ENCODE data around the gene RSPH6A.
A peak's percentile ranks its signal among the peaks of the same experiment; 100 is the strongest.
"Not testable (repeated sequence)": the region's sequence is repeated elsewhere in the genome, so short reads cannot be mapped to it uniquely, and the experiment has no call there.

The RSPH6A gene

GRCh38 chr19:45767410-45767880 lies 47.7 kb downstream of the RSPH6A start:
- peak in 13 of 51 donors; percentile 10 to 53 (median 19) for DNase-seq

DNA sequence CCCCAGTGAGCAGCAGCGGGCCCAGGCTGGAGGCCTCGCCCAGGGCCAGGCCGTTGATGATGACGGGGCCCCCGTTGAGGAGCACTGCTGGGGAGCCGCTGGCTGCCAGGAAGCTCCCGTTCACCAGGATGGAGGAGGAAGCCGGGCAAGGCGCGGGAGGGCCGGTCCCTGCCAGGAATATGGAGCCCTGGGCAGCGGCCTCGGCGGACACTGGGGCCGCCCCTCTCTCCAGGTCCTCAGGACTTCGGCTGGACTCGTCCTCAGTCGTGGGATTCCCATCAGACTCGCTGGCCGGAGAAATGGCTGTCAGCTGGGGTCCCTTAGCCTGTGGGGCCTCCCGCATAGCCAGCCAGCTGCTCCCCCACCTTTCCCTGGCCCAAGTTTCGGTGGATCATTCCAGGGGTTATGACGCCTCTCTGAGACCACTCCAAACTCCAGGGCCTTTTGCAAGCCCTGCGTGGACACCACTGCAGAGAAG lies 48.2 kb downstream of the RSPH6A start:
- peak in 1 of 51 donors; percentile 51 for DNase-seq

- no peak for DNase-seq
Observed at GRCh38 chr19:45766296-45766868, 48.7 kb downstream of the RSPH6A start.

- no peak for DNase-seq
Observed at GRCh38 chr19:45765702-45766295, 49.3 kb downstream of the RSPH6A start.

DNA sequence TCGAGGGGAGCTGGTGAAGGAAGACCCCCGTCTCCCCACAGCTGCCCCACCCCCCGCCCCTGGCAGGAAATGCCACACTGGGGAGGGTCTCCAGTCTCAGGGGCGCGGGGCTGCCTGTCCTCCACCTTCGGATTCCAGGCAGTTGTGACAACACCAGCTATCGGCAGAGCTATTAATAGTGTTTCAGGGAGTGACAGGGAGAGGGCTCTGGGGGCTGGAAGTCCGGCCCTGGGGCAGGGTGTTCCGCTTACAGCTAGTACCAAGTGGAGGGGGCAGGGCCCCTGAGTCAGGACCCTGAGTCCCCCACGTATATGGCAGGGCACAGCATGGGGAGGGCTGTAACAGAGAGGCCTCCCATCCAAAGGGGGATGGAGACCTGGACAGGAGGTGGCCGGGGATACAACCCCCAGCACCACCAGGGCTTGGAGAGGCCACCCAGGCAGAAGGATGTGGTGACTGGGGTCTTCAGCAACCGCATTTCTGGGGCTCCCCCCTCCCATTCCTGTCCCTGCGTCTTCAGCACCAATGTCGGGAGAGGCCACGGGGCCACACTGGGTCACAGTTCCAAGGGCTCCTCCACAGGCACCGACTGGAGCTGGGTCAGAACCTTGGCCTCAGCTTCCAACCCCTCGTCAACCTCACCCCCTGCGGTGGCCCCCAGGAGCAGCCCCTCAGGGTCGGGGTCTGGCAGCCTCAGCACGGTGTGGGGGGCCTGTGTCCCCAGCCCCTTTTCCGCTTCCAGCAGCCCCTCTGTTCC lies 50.0 kb downstream of the RSPH6A start:
- DNase-seq, result no peak

DNA sequence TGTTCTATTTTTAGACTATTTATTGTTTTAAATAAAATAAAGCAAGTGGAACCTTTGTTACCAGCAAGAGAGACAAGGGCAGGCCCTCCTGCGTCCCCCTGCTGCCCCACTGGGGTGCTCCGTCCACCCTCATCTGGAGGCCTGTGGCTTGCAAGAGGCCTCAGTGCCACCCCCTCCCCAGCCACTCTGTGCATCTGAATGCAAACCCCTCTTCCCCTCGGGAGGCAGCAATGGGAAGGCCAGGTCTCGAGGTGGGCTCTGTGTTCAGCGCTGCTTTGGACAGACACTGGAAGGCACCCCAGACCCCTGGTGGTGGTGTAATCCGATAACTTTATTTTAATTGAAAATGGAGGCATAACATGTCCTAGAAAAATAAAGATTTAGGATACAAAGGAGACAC lies 50.6 kb downstream of the RSPH6A start:
- DNase-seq, result no peak

DNA sequence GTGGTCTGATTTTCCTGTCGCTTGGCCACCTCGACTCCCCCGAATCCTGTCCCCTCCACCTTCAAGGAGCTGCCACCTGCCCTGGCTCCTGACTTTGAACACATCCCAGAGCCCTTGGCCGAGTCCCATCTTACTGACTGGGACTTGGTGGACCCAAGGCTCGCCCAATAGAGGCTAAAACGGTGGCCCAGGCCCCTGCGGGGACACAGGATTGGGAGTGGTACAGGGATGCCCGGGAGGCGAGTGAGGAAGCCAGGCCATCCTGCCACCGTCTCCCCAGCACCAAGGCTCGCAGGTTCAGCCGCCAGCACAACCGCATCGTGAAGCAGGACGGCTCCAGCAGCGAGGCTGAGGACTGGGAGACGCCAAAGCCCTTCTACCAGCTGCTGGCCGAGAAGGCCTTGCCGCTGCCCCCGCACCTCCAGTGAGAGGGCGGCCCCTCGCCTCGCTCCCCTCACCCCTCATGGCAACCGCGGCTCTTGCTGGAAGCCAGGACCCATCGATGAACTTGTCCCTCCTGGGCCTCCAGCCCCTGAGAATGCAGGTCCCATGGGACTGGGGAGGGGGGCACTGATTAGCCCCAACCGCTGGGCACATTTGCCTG lies 51.3 kb downstream of the RSPH6A start:
- DNase-seq, result no peak

GRCh38 chr19:45762870-45763631 lies 52.1 kb downstream of the RSPH6A start:
- no peak for DNase-seq

- no peak for DNase-seq
Observed at GRCh38 chr19:45761714-45762113, 53.4 kb downstream of the RSPH6A start.

DNA sequence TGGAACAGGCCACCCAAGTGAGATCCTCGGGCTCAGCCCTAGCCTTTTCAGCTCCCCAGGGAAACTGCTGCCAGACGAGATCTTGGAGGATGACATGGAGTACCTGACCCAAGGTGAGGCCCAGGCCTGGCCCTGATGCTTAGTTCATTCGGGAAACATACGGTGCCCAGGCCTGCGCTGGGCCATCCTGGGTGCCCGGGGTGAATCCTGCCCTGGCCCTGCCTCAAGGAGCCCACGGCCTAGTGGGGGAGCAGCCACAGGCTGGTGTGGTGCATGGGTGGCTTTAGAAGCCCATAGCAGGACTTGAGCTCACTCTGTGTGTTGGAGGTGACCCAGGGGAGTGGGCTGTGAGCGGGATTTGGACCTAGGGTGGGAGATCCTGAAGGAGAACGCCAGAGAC lies 56.2 kb downstream of the RSPH6A start:
- DNase-seq, result no peak

GRCh38 chr19:45757695-45758094 lies 57.4 kb downstream of the RSPH6A start:
- no peak for DNase-seq

DNA sequence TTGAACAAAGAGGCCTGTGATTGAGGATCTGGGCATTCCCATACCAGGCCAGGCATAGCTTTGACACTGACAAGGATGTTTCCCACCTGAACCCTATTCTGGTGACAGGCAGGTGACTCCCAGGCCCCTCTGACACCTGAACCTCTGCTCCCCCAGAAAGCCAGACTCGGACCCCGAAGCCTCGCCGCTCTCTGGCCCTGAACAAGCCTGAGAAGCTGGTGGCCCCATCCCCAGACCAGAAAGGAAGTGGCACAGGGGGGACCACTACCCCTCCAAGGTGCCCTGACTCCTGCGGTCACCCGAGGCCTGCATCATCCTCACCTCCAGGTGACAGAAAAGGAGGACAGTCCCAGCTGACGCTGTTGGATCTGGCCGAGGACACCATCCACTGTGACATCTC lies 60.8 kb downstream of the RSPH6A start:
- DNase-seq, result no peak

- DNase-seq, result no peak
Observed at GRCh38 chr19:45753548-45753947, 61.6 kb downstream of the RSPH6A start.

DNA sequence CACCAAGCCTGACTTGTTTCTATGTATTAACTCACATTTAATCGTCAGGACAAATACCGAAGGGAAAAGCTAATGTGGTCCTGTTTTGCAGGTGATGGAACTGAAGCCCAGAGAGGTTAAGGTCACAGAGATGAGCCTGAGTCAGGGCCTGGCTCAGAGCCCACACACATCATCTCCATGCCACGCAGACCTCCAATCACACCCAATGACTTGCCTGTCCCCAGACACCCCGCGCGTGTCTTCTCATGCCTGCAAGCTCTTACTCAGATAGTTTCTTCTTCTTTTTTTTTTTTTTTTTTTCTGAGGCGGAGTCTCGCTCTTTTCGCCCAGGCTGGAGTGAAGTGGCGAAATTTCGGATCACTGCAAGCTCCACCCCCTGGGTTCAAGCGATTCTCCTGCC lies 62.5 kb downstream of the RSPH6A start:
- no peak for DNase-seq

DNA sequence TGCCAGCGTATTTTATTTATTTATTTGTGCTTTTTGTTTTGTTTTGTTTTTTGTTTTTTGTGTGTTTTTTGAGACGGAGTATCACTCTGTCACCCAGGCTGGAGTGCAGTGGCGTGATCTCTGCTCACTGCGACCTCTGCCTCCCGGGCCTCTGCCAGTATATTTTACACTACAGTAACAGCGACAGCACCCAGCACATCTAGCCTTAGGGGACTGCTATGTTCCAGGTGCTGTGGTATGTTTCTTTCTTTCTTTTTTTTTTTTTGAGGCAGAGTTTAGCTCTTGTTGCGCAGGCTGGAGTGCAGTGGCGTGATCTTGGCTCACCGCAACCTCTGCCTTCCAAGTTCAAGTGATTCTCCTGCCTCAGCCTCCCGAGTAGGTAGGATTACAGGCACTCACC lies 63.6 kb downstream of the RSPH6A start:
- not testable (repeated sequence) for DNase-seq

DNA sequence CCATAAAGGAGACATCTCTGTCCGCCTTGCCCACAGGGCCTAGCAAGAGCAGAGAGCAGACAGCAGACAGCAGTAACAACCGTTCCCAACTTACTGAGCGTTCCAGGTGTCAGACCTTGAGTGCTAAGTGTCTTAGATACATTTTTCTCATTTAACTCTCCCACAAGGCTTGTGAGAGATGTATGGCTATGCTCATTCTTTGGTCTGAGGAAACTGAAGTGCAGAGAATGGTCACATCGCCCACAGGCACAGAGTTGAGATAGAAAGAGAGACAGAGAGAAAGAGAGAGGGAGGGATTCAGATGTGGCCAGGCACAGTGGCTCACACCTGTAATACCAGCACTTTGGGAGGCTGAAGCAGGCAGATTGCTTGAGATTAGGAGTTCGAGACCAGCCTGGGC lies 67.6 kb downstream of the RSPH6A start:
- no peak for DNase-seq

GRCh38 chr19:45746866-45747265 lies 68.2 kb downstream of the RSPH6A start:
- DNase-seq, result no peak

Measured in hypothalamus (tissue), 51 donors.